GM10266 (cell line): ENCODE measurements around the gene MYBBP1A.
"Not testable (repeated sequence)": the region's sequence is repeated elsewhere in the genome, so short reads cannot be mapped to it uniquely, and the experiment has no call there.

Source experiments
- DNase-seq: peaks from one replicate; pipeline ENCODE4 v3.0.0; 2012; ENCODE audit errors: extremely low spot score
- CTCF ChIP-seq: IDR thresholded peaks from 2 replicates; pipeline ENCODE4 v1.5.1; 2012; ENCODE audit warnings: mild to moderate bottlenecking, low read depth; ENCODE audit not compliant: control insufficient read depth, insufficient read depth; ENCODE audit errors: missing control alignments

The MYBBP1A gene

GRCh38 chr17:4593021-4593421 is 37.8 kb upstream of the MYBBP1A start:
- TF ChIP-seq CTCF = no peak

DNA sequence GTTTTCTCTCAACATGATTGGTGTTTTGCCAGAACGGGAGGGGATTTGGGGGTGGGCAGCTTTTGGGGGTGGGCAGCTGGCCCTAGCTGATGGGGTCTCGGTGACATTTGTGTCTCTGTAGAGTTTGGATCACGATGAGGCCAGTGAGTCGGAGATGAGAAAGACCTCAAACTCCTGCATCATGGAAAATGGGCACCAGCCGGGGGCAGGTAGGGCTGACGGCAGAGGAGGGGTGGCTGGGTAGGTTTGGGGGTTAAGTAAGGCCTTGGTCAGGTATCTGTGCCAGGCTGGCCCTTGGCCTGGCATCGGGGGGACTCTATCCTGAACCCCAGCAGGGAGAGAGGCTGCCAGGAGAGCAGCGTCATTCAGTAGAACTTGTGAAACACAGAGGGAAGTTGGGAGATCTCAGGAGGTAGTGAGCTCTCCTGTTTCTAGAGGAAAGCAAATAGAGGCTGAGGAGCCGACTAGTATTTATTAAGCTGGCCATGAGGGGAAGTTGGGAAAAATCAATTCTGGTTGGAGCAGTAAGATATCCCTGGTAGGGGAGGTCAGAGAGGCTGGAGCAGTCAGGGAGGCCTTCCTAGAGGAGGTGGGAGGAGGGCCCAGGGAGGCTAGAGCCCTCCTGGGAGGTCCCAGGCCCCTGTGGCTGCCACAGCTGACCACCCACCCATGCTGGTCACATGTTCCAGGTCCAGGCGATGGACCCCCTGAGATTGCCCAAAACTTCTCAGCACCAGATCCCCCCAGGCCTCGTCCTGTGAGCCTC is 37.2 kb upstream of the MYBBP1A start:
- no peak for DNase-seq
- no peak for TF ChIP-seq CTCF

More at GRCh38 chr17:4593021-4593421, 37.8 kb upstream of the MYBBP1A start:
- no peak for DNase-seq

DNA sequence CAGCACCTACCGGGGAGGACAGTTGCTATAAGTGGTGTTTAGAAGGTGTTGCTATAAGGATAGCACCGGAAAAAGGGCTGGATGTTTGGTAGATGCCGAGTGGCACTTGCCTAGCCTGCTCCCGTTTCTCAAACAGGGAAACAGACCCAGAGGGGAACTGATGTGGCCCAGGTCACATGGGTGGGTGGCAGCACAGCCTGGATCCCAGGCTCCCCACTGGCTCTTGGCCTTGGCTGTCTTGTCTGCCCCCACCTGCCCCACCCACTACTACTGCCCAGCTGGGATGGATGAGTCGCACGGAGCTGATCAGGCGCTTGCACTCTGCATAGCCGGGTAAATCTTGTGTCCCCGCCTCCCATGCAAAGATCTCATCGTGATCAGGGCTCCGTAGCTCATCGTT is 36.3 kb upstream of the MYBBP1A start:
- TF ChIP-seq CTCF = no peak
- no peak for DNase-seq

DNA sequence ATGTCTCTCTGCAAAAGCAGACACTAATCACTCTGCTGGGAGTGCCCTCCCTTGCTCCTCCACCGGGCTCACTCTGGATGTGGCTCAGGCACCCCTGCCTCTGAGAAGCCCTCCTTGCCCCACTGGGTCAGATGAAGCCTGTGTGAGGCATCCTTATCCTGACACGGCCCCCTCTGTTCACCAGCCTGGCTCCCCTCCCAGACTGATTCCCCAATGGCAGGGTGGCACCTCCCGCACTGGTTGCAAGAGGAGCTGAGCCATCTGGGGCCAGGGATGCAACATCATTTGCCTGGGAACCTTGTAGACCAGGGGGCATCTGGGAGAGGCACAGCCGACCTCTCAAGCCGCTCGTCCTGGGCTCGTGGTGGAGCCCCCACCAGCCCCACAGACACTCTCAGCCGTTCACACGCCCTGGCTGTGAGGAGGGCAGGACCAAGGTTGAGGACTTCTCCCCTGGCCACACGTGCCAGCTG is 35.8 kb upstream of the MYBBP1A start:
- TF ChIP-seq CTCF = no peak
- DNase-seq = no peak

DNA sequence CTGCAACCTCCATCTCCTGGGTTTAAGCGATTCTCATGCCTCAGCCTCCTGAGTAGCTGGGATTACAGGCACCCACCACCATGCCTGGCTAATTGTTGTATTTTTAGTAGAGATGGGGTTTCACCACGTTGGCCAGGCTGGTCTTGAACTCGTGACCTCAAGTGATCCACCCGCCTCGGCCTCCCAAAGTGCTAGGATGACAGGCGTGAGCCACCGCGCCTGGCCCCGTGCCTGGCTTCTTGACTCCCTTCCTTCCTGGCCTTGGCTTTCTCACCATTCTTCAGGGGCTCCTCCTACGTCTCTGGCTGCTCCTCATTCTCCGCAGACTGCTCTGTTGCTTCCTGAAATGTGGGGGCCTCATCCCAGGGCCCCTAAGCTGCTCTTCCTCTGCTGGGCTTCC is 34.9 kb upstream of the MYBBP1A start:
- not testable (repeated sequence) for DNase-seq

DNA sequence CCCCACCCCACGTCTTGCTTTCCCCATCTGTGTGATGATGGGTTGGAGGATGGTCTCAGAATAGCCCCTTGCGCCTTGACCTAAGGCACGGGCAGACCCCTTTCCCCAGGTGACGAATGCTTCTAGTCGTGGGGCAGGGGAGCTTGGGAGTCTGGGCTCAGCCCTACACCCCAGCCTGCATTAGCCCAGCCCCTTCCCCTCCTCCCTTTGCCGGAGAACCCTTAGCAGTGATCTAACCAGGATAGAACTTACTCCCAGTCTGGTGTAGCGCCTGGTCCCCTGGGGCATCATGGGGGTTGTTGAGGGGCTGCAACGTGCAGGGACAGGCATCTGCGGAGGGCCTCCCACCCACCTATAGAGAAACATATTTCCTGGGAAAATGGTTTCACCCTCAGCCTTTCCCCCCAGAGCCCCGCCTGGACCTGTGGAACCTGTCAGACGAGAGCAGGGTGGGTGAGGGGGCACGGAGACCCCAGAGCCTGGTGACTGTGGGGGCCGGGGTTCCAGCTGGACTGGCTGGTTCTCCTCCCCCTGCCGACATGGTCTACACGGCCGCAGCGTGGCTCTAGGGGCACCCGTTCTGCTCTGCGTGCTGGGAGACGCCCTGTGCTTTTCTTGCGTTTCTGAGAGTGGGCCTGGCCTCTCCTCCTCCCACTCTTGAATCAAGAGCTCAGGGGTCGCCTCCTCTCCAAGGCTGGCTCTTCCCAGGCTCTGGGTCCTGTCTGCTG is 33.9 kb upstream of the MYBBP1A start:
- no peak for DNase-seq
- TF ChIP-seq CTCF = no peak

- no peak for DNase-seq
- TF ChIP-seq CTCF = no peak
Measured at GRCh38 chr17:4588391-4588790, 33.2 kb upstream of the MYBBP1A start.
